ENCODE measurements around the gene KRTAP5-5. TPM values are rescaled to one million over a fixed set of nuclear protein-coding genes. Genes with fewer than 3 reads are reported as not detected.
"Not testable (repeated sequence)": the region's sequence is repeated elsewhere in the genome, so short reads cannot be mapped to it uniquely, and the experiment has no call there.

The KRTAP5-5 gene
- total and polyA plus RNA-seq, 2 donors (not counting 1 experiment from before 2014, with no cell fraction given), result not detected

GRCh38 chr11:1597331-1597993, 32.1 kb upstream of the KRTAP5-5 start:
- no peak overlapping the region for H3K4me2 ChIP-seq (ENCODE audit: extremely low read depth, insufficient read depth, low read length)
- DNase-seq (ENCODE audit: low read depth in 2 of 2), result no peak
- no peak overlapping the region for H3K4me3 ChIP-seq (replicated peaks in 1 of 4; ENCODE audit: control extremely low read depth in 1 of 4, insufficient read depth in 1 of 4, low read depth in 3 of 4, low read length in 4 of 4)
- no peak overlapping the region for H3K27ac ChIP-seq (ENCODE audit: insufficient read depth, low read length)
- no peak for TF ChIP-seq EZH2 (IDR thresholded peaks at IDR 0.05; ENCODE audit: low read length, missing control alignments)
- TF ChIP-seq, protein P1, sequence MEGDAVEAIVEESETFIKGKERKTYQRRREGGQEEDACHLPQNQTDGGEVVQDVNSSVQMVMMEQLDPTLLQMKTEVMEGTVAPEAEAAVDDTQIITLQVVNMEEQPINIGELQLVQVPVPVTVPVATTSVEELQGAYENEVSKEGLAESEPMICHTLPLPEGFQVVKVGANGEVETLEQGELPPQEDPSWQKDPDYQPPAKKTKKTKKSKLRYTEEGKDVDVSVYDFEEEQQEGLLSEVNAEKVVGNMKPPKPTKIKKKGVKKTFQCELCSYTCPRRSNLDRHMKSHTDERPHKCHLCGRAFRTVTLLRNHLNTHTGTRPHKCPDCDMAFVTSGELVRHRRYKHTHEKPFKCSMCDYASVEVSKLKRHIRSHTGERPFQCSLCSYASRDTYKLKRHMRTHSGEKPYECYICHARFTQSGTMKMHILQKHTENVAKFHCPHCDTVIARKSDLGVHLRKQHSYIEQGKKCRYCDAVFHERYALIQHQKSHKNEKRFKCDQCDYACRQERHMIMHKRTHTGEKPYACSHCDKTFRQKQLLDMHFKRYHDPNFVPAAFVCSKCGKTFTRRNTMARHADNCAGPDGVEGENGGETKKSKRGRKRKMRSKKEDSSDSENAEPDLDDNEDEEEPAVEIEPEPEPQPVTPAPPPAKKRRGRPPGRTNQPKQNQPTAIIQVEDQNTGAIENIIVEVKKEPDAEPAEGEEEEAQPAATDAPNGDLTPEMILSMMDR (conservative IDR thresholded peaks at IDR 0.05 in 1 of 2, IDR thresholded peaks at IDR 0.05 in 1 of 2; ENCODE audit: low read depth in 1 of 2, low read length in 2 of 2), result no peak
- H3K79me2 ChIP-seq (ENCODE audit: control insufficient read depth, insufficient read depth, low read length), result no peaks in the 10 kb centered on the region
- no peak overlapping the region for H3K9ac ChIP-seq (ENCODE audit: insufficient read depth, low read length)
- H4K20me1 ChIP-seq (ENCODE audit: control insufficient read depth, extremely low read depth, insufficient read depth, low read length), result no peaks in the 10 kb centered on the region
- H3K36me3 ChIP-seq (ENCODE audit: control insufficient read depth, insufficient read depth, low read length), result no peaks in the 10 kb centered on the region
- peaks cover 3% of the 10 kb centered on the region for H3K27me3 ChIP-seq (ENCODE audit: control insufficient read depth, insufficient read depth, low read length)
- no peaks in the 10 kb centered on the region for H3K9me3 ChIP-seq (ENCODE audit: control insufficient read depth, insufficient read depth, low read depth, low read length)
- no peaks in the 10 kb centered on the region for H3K4me1 ChIP-seq (ENCODE audit: control insufficient read depth, extremely low read depth, insufficient read depth, low read length)
- H2AFZ ChIP-seq (ENCODE audit: low read length), result no peak overlapping the region

DNA sequence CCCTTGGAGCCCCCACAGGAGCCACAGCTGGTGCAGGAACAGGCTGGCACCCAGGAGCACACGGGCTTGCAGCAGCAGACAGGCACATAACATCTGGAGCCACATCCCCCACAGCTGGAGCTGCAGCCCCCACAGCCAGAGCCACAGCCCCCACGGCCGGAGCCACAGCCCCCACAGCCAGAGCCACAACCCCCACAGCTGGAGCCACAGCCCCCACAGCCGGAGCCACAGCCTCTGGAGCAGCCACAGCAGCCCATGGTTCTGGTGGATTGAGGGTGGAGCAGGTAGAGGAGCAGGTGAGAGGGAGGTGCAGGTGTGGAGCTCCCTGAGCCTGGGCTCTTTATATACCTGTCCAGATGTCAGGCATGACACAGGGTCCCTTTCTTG, 31.6 kb upstream of the KRTAP5-5 start, which contains the start of gene KRTAP5-2:
TSS of gene KRTAP5-2 (minus strand) at position 301 of the 387 bp plus-strand sequence. CDS start at position 257, 44 bp downstream.
- H3K4me2 ChIP-seq (ENCODE audit: extremely low read depth, insufficient read depth, low read length), result no peak within 1 kb of the TSS
- H3K9ac ChIP-seq (ENCODE audit: insufficient read depth, low read length), result no peak within 1 kb of the TSS
- no peaks in the 10 kb centered on the region for H4K20me1 ChIP-seq (ENCODE audit: control insufficient read depth, extremely low read depth, insufficient read depth, low read length)
- no peak within 1 kb of the TSS for H3K4me3 ChIP-seq (replicated peaks in 1 of 4; ENCODE audit: control extremely low read depth in 1 of 4, insufficient read depth in 1 of 4, low read depth in 3 of 4, low read length in 4 of 4)
- TF ChIP-seq EZH2 (IDR thresholded peaks at IDR 0.05; ENCODE audit: low read length, missing control alignments), result no peak
- TF ChIP-seq, protein P1 (conservative IDR thresholded peaks at IDR 0.05 in 1 of 2, IDR thresholded peaks at IDR 0.05 in 1 of 2; ENCODE audit: low read depth in 1 of 2, low read length in 2 of 2), result no peak
- H3K27ac ChIP-seq (ENCODE audit: insufficient read depth, low read length), result no peak within 1 kb of the TSS
- no peak within 1 kb of the TSS for H2AFZ ChIP-seq (ENCODE audit: low read length)
- H3K9me3 ChIP-seq (ENCODE audit: control insufficient read depth, insufficient read depth, low read depth, low read length), result no peaks in the 10 kb centered on the region
- H3K79me2 ChIP-seq (ENCODE audit: control insufficient read depth, insufficient read depth, low read length), result no peaks in the 10 kb centered on the region
- DNase-seq (ENCODE audit: low read depth in 2 of 2), result no peak
- H3K27me3 ChIP-seq (ENCODE audit: control insufficient read depth, insufficient read depth, low read length), result peaks cover 3% of the 10 kb centered on the region
- no peaks in the 10 kb centered on the region for H3K4me1 ChIP-seq (ENCODE audit: control insufficient read depth, extremely low read depth, insufficient read depth, low read length)
- no peaks in the 10 kb centered on the region for H3K36me3 ChIP-seq (ENCODE audit: control insufficient read depth, insufficient read depth, low read length)

- not testable (repeated sequence) for H3K36me3 ChIP-seq (ENCODE audit: control insufficient read depth, insufficient read depth, low read length); H3K27me3 ChIP-seq (ENCODE audit: control insufficient read depth, insufficient read depth, low read length)
These were observed 31.2 kb upstream of the KRTAP5-5 start for GRCh38 chr11:1598406-1598805.

More at GRCh38 chr11:1598406-1598805, 31.2 kb upstream of the KRTAP5-5 start:
- not testable (repeated sequence) for H3K4me2 ChIP-seq (ENCODE audit: extremely low read depth, insufficient read depth, low read length); H3K79me2 ChIP-seq (ENCODE audit: control insufficient read depth, insufficient read depth, low read length); H3K4me3 ChIP-seq (replicated peaks in 1 of 4; ENCODE audit: control extremely low read depth in 1 of 4, insufficient read depth in 1 of 4, low read depth in 3 of 4, low read length in 4 of 4); H3K9me3 ChIP-seq (ENCODE audit: control insufficient read depth, insufficient read depth, low read depth, low read length); H3K27ac ChIP-seq (ENCODE audit: insufficient read depth, low read length); DNase-seq (ENCODE audit: low read depth in 2 of 2); H2AFZ ChIP-seq (ENCODE audit: low read length); H4K20me1 ChIP-seq (ENCODE audit: control insufficient read depth, extremely low read depth, insufficient read depth, low read length); H3K9ac ChIP-seq (ENCODE audit: insufficient read depth, low read length); H3K4me1 ChIP-seq (ENCODE audit: control insufficient read depth, extremely low read depth, insufficient read depth, low read length)

Data from fibroblast of lung (primary cell).